ENCODE results near the gene PPM1H. TPM values are rescaled to one million over a fixed set of nuclear protein-coding genes. Genes with fewer than 3 reads are reported as not detected.

Gene PPM1H
- total and polyA plus RNA-seq, 10 of the 15 experiments (the other 5 are each of a cell fraction or from before 2014, with no cell fraction given): 0.11 to 0.83 (median 0.49) TPM

DNA sequence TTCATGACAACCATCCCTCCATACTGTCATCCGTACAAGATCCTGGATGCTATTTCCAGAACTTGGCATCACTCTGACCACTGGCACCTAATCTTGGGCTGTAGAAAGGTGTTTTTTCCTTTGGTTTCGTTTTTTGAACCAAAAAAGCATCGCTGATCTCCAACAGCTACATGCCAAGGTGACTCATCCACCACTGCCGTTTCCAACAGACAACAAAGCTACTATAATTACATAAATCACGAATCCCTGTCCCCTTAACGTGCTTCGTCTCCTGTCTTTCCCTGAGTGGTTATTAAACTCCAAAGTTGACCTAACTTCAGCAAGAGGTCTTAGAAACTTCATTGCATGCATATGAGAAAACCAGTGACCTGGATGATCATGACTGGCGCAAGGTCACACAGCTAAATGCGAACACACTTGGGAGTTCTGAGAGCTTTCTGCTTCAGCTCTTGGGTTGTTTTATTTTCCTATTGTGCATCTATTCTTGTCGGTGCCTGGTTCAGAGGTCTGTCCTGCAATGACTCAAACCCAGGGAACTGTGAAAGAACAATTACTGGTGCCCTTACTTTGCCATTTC, 99.9 kb downstream of the PPM1H start:
- 4% methylated on average over 10 of the region's 10 CpGs for WGBS (ENCODE audit: insufficient coverage, insufficient replicate concordance, low lambda C conversion rate, missing lambda C conversion rate)
- CTCF ChIA-PET: interaction anchor here (1.2 to 1.6 kb wide), 3 partner anchors 12 to 397 kb away, joined by 4 to 6 read pairs (median 5); no protein-coding TSS in a partner anchor
- no TSS peak for BruUV-seq (replicated peaks)

DNA sequence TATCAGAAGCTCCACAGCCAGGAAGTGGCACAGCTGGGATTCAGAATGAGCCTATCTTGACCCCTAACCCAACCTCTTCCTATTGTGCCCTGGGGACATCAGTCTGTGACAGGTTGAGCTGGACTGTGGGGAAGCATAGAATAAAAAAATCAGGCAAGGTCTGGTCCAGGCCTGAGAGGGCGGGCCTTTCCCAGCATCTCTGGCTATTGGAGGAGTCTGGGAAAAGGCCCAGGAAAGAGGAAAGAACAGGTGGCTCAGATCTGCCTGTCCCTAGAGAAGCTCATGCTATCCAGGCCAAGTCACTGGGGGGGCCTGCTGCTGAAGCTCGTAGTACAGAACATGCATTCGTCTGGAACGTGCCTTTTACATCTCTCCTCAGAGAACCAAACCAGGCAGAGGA, 100.5 kb downstream of the PPM1H start:
- Histone ChIP-seq H3K79me2 (ENCODE audit: control insufficient read depth, insufficient read depth, low read length) (no peaks in the 10 kb centered on the region), H3K36me3 (ENCODE audit: control insufficient read depth in 2 of 2, insufficient read depth in 2 of 2, low read length in 1 of 2) (no peaks in the 10 kb centered on the region), H3K4me2 (ENCODE audit: control insufficient read depth, insufficient read depth) (no peak overlapping the region), H3K27ac (ENCODE audit: control insufficient read depth, insufficient read depth) (no peak overlapping the region), H4K20me1 (ENCODE audit: control insufficient read depth, insufficient read depth) (no peaks in the 10 kb centered on the region), H3K9me3 (replicated peaks; ENCODE audit: control insufficient read depth, insufficient read depth, low read length) (no peaks in the 10 kb centered on the region), H3K9ac (ENCODE audit: control insufficient read depth, insufficient read depth, low read length) (no peak overlapping the region), H3K4me1 (ENCODE audit: control insufficient read depth, insufficient read depth, low read length) (no peaks in the 10 kb centered on the region), H2AFZ (ENCODE audit: control insufficient read depth, low read depth, low read length) (no peak overlapping the region), H3K27me3 (replicated peaks in 1 of 2; ENCODE audit: control insufficient read depth in 2 of 2, insufficient read depth in 2 of 2, low read length in 1 of 2) (no peaks in the 10 kb centered on the region), H3K4me3 (no peak overlapping the region)
- POLR2A ChIA-PET: interaction anchor here (0.7 kb wide), 1 partner anchor 14 kb away, joined by 4 read pairs; no protein-coding TSS in a partner anchor
- CTCF ChIA-PET: interaction anchor here (1.2 to 1.3 kb wide), 2 partner anchors 13 to 21 kb away, joined by 4 to 5 read pairs; no protein-coding TSS in a partner anchor
- in situ Hi-C loops (cut with MboI) (no loop called here), intact Hi-C loops (cut with micrococcal nuclease; ENCODE audit: unreplicated experiment) (no loop called here)
- ATAC-seq (no peak), FAIRE-seq (no peak), DNase-seq (ENCODE audit: low read depth, low spot score) (no peak)
- SMC1A ChIA-PET (ENCODE audit: uncharacterized antibody, unreplicated experiment): interaction anchor here (1.1 kb wide), 1 partner anchor 14 kb away, joined by 4 read pairs; no protein-coding TSS in a partner anchor
- no TSS peak for BruUV-seq (replicated peaks)
- RAD21 ChIA-PET (ENCODE audit: unreplicated experiment): no interaction called here
- WGBS (ENCODE audit: insufficient coverage, insufficient replicate concordance, low lambda C conversion rate, missing lambda C conversion rate): 48% methylated on average over 4 of the region's 4 CpGs
- TF ChIP-seq ESRRA (IDR thresholded peaks at IDR 0.05; ENCODE audit: low read length) (no peak), PAX8 (IDR thresholded peaks at IDR 0.05) (no peak), CEBPZ (IDR thresholded peaks at IDR 0.05; ENCODE audit: low read depth, low read length) (no peak), ZBTB4 (CRISPR knock-in tag; IDR thresholded peaks at IDR 0.05) (no peak), ZNF207 (IDR thresholded peaks at IDR 0.05; ENCODE audit: borderline replicate concordance) (no peak)

More for the DNA sequence above, 99.9 kb downstream of the PPM1H start:
- ChIA-PET SMC1A (ENCODE audit: uncharacterized antibody, unreplicated experiment) (interaction anchor here (1.1 to 1.6 kb wide), 2 partner anchors 9 to 13 kb away, joined by 4 to 5 read pairs; no protein-coding TSS in a partner anchor), POLR2A (interaction anchor here (0.7 kb wide), 1 partner anchor 14 kb away, joined by 4 read pairs; no protein-coding TSS in a partner anchor), RAD21 (ENCODE audit: unreplicated experiment) (interaction anchor here (1.5 kb wide), 1 partner anchor 234 kb away, joined by 4 read pairs; no protein-coding TSS in a partner anchor)
- Histone ChIP-seq H2AFZ (ENCODE audit: control insufficient read depth, low read depth, low read length) (no peak overlapping the region), H3K9ac (ENCODE audit: control insufficient read depth, insufficient read depth, low read length) (no peak overlapping the region), H3K4me3 (no peak overlapping the region), H3K79me2 (ENCODE audit: control insufficient read depth, insufficient read depth, low read length) (no peaks in the 10 kb centered on the region), H3K27ac (ENCODE audit: control insufficient read depth, insufficient read depth) (no peak overlapping the region), H3K4me1 (ENCODE audit: control insufficient read depth, insufficient read depth, low read length) (no peaks in the 10 kb centered on the region), H3K36me3 (ENCODE audit: control insufficient read depth in 2 of 2, insufficient read depth in 2 of 2, low read length in 1 of 2) (no peaks in the 10 kb centered on the region), H3K4me2 (ENCODE audit: control insufficient read depth, insufficient read depth) (no peak overlapping the region), H3K27me3 (replicated peaks in 1 of 2; ENCODE audit: control insufficient read depth in 2 of 2, insufficient read depth in 2 of 2, low read length in 1 of 2) (no peaks in the 10 kb centered on the region), H3K9me3 (replicated peaks; ENCODE audit: control insufficient read depth, insufficient read depth, low read length) (no peaks in the 10 kb centered on the region), H4K20me1 (ENCODE audit: control insufficient read depth, insufficient read depth) (no peaks in the 10 kb centered on the region)
- TF ChIP-seq BRCA1 (IDR thresholded peaks at IDR 0.05; ENCODE audit: low read depth, low read length) (no peak), NR2F1 (conservative IDR thresholded peaks at IDR 0.05) (peak; percentile 96), ZNF384 (IDR thresholded peaks at IDR 0.05; ENCODE audit: borderline replicate concordance, low read depth, low read length) (no peak), IKZF1 (conservative IDR thresholded peaks at IDR 0.05) (peak; percentile 36; the same call in 1 of the 2 replicates)
- in situ Hi-C loops (cut with MboI) (no loop called here), intact Hi-C loops (cut with micrococcal nuclease; ENCODE audit: unreplicated experiment) (no loop called here)
- no peak for FAIRE-seq
- DNase-seq (ENCODE audit: low read depth, low spot score): peak; percentile 26
- peak; percentile 66 for ATAC-seq

Data from GM12878 (cell line).